IPS-15b (cell line): ENCODE results near the gene TRIM14.
"Not testable (repeated sequence)": the region's sequence is repeated elsewhere in the genome, so short reads cannot be mapped to it uniquely, and the experiment has no call there.

Source experiments
- H3K27me3 ChIP-seq: one replicate; pipeline ENCODE4 v1.6.1; 2013; ENCODE audit warnings: low read length; ENCODE audit not compliant: control insufficient read depth, insufficient read depth
- H3K36me3 ChIP-seq: one replicate; pipeline ENCODE4 v1.6.1; 2013; ENCODE audit warnings: low read length; ENCODE audit not compliant: control insufficient read depth, insufficient read depth
- H3K4me1 ChIP-seq: one replicate; pipeline ENCODE4 v1.6.1; 2013; ENCODE audit warnings: mild to moderate bottlenecking, low read length; ENCODE audit not compliant: control insufficient read depth, insufficient read depth
- H3K4me3 ChIP-seq: one replicate; pipeline ENCODE4 v1.5.1; 2013; ENCODE audit warnings: low read depth, low read length
- H3K9ac ChIP-seq: one replicate; pipeline ENCODE4 v1.6.1; 2013; ENCODE audit warnings: low read depth, mild to moderate bottlenecking, low read length
- H3K9me3 ChIP-seq: one replicate; pipeline ENCODE4 v1.6.1; 2013; ENCODE audit warnings: mild to moderate bottlenecking, low read length; ENCODE audit not compliant: control insufficient read depth, insufficient read depth

The TRIM14 gene

GRCh38 chr9:98100456-98100855, 18.6 kb downstream of the TRIM14 start:
- Histone ChIP-seq H3K9me3 (no peaks in the 10 kb centered on the region), H3K36me3 (no peaks in the 10 kb centered on the region), H3K4me3 (no peak overlapping the region), H3K4me1 (no peaks in the 10 kb centered on the region), H3K27me3 (no peaks in the 10 kb centered on the region), H3K9ac (no peak overlapping the region)

GRCh38 chr9:98099898-98100297, 19.1 kb downstream of the TRIM14 start:
- Histone ChIP-seq H3K27me3 (no peaks in the 10 kb centered on the region), H3K9me3 (no peaks in the 10 kb centered on the region), H3K36me3 (peaks cover 4% of the 10 kb centered on the region), H3K4me3 (no peak overlapping the region), H3K9ac (no peak overlapping the region), H3K4me1 (no peaks in the 10 kb centered on the region)

- H3K4me1 ChIP-seq: no peaks in the 10 kb centered on the region
- H3K36me3 ChIP-seq: peaks cover 5% of the 10 kb centered on the region
- H3K9me3 ChIP-seq: no peaks in the 10 kb centered on the region
- no peak overlapping the region for H3K4me3 ChIP-seq
- no peak overlapping the region for H3K9ac ChIP-seq
- H3K27me3 ChIP-seq: no peaks in the 10 kb centered on the region
Measured at GRCh38 chr9:98099346-98099745, 19.7 kb downstream of the TRIM14 start.

GRCh38 chr9:98097836-98098235, 21.2 kb downstream of the TRIM14 start:
- Histone ChIP-seq H3K9me3 (no peaks in the 10 kb centered on the region), H3K4me3 (no peak overlapping the region), H3K27me3 (no peaks in the 10 kb centered on the region), H3K4me1 (no peaks in the 10 kb centered on the region), H3K9ac (no peak overlapping the region), H3K36me3 (peaks cover 5% of the 10 kb centered on the region)

- peaks cover 5% of the 10 kb centered on the region for H3K36me3 ChIP-seq
- H3K9ac ChIP-seq: no peak overlapping the region
- H3K9me3 ChIP-seq: no peaks in the 10 kb centered on the region
- no peaks in the 10 kb centered on the region for H3K27me3 ChIP-seq
- H3K4me1 ChIP-seq: peaks cover 9% of the 10 kb centered on the region
- no peak overlapping the region for H3K4me3 ChIP-seq
Measured at GRCh38 chr9:98096091-98096490, 22.9 kb downstream of the TRIM14 start.

- peaks cover 9% of the 10 kb centered on the region for H3K4me1 ChIP-seq
- no peaks in the 10 kb centered on the region for H3K27me3 ChIP-seq
- H3K9ac ChIP-seq: no peak overlapping the region
- peaks cover 5% of the 10 kb centered on the region for H3K36me3 ChIP-seq
- no peak overlapping the region for H3K4me3 ChIP-seq
- no peaks in the 10 kb centered on the region for H3K9me3 ChIP-seq
Measured at GRCh38 chr9:98095401-98095800, 23.6 kb downstream of the TRIM14 start.

GRCh38 chr9:98094851-98095250, 24.2 kb downstream of the TRIM14 start:
- Histone ChIP-seq H3K4me1 (peaks cover 9% of the 10 kb centered on the region), H3K27me3 (no peaks in the 10 kb centered on the region), H3K9ac (no peak overlapping the region), H3K36me3 (peaks cover 5% of the 10 kb centered on the region), H3K9me3 (no peaks in the 10 kb centered on the region), H3K4me3 (no peak overlapping the region)

GRCh38 chr9:98094316-98094715, 24.7 kb downstream of the TRIM14 start:
- no peak overlapping the region for H3K9ac ChIP-seq
- peaks cover 9% of the 10 kb centered on the region for H3K4me1 ChIP-seq
- peaks cover 5% of the 10 kb centered on the region for H3K36me3 ChIP-seq
- H3K4me3 ChIP-seq: no peak overlapping the region
- no peaks in the 10 kb centered on the region for H3K27me3 ChIP-seq
- no peaks in the 10 kb centered on the region for H3K9me3 ChIP-seq

GRCh38 chr9:98092613-98092931, 26.4 kb downstream of the TRIM14 start:
- H3K4me1 ChIP-seq: peaks cover 9% of the 10 kb centered on the region
- peak overlapping the region; percentile 46 for H3K4me3 ChIP-seq
- H3K9ac ChIP-seq: no peak overlapping the region
- no peaks in the 10 kb centered on the region for H3K9me3 ChIP-seq
- peaks cover 5% of the 10 kb centered on the region for H3K36me3 ChIP-seq
- no peaks in the 10 kb centered on the region for H3K27me3 ChIP-seq

GRCh38 chr9:98091735-98092612, 27.0 kb downstream of the TRIM14 start:
- no peaks in the 10 kb centered on the region for H3K9me3 ChIP-seq
- peak overlapping the region; percentile 41 for H3K9ac ChIP-seq

GRCh38 chr9:98090674-98091073, 28.3 kb downstream of the TRIM14 start:
- not testable (repeated sequence) for H3K9me3 ChIP-seq, H3K4me3 ChIP-seq, H3K9ac ChIP-seq, H3K27me3 ChIP-seq, H3K36me3 ChIP-seq
- peaks cover 14% of the 10 kb centered on the region for H3K4me1 ChIP-seq

More at GRCh38 chr9:98091735-98092612, 27.0 kb downstream of the TRIM14 start:
- Histone ChIP-seq H3K4me1 (peaks cover 9% of the 10 kb centered on the region), H3K27me3 (no peaks in the 10 kb centered on the region), H3K4me3 (peak overlapping the region; percentile 46), H3K36me3 (peaks cover 5% of the 10 kb centered on the region)
